ENCODE measurements around the gene ARIH1.

The ARIH1 gene

GRCh38 chr15:72502220-72502809, 28.2 kb downstream of the ARIH1 start:
- TF ChIP-seq FOXK2 (IDR thresholded peaks at IDR 0.05) (no peak), CTBP1 (IDR thresholded peaks at IDR 0.05; ENCODE audit: borderline replicate concordance) (no peak), ELF4 (IDR thresholded peaks at IDR 0.05) (no peak), LEF1 (IDR thresholded peaks at IDR 0.05; ENCODE audit: borderline replicate concordance) (no peak), SUZ12 (IDR thresholded peaks at IDR 0.05) (no peak), BHLHE40 (IDR thresholded peaks at IDR 0.05; ENCODE audit: borderline replicate concordance) (no peak), ARNT (IDR thresholded peaks at IDR 0.05) (no peak), SP1 (IDR thresholded peaks at IDR 0.05) (no peak), ZNF384 (IDR thresholded peaks at IDR 0.05) (no peak), TARDBP (IDR thresholded peaks at IDR 0.05) (no peak), FOXA1 (IDR thresholded peaks at IDR 0.05) (no peak), L3MBTL2 (conservative IDR thresholded peaks at IDR 0.05) (no peak), FOXM1 (IDR thresholded peaks at IDR 0.05; ENCODE audit: borderline replicate concordance) (no peak), HDGF (IDR thresholded peaks at IDR 0.05; ENCODE audit: borderline replicate concordance) (no peak), NFRKB (IDR thresholded peaks at IDR 0.05) (no peak), PKNOX1 (IDR thresholded peaks at IDR 0.05) (no peak)
- POLR2A ChIA-PET = no interaction called here
- no peak for DNase-seq (ENCODE audit: extremely low spot score)
- CTCF ChIA-PET = no interaction called here

- ChIA-PET CTCF (no interaction called here), POLR2A (no interaction called here)
- TF ChIP-seq L3MBTL2 (conservative IDR thresholded peaks at IDR 0.05) (no peak), NFRKB (IDR thresholded peaks at IDR 0.05) (no peak), ZNF384 (IDR thresholded peaks at IDR 0.05) (no peak), FOXM1 (IDR thresholded peaks at IDR 0.05; ENCODE audit: borderline replicate concordance) (no peak), ARNT (IDR thresholded peaks at IDR 0.05) (no peak)
- DNase-seq (ENCODE audit: extremely low spot score) = no peak
These were observed 29.0 kb downstream of the ARIH1 start for GRCh38 chr15:72503147-72503546.

- CTCF ChIA-PET = no interaction called here
- no peak for DNase-seq (ENCODE audit: extremely low spot score)
- POLR2A ChIA-PET = no interaction called here
- TF ChIP-seq FOXM1 (IDR thresholded peaks at IDR 0.05; ENCODE audit: borderline replicate concordance) (no peak), HDGF (IDR thresholded peaks at IDR 0.05; ENCODE audit: borderline replicate concordance) (no peak), NFRKB (IDR thresholded peaks at IDR 0.05) (no peak), SP1 (IDR thresholded peaks at IDR 0.05) (no peak), BHLHE40 (IDR thresholded peaks at IDR 0.05; ENCODE audit: borderline replicate concordance) (no peak), CTBP1 (IDR thresholded peaks at IDR 0.05; ENCODE audit: borderline replicate concordance) (no peak), FOXK2 (IDR thresholded peaks at IDR 0.05) (no peak), ARNT (IDR thresholded peaks at IDR 0.05) (no peak), PKNOX1 (IDR thresholded peaks at IDR 0.05) (no peak)
These were observed 33.4 kb downstream of the ARIH1 start for GRCh38 chr15:72507402-72508092.

- POLR2A ChIA-PET = no interaction called here
- TF ChIP-seq PKNOX1 (IDR thresholded peaks at IDR 0.05) = no peak
- no peak for TF ChIP-seq ZNF384 (IDR thresholded peaks at IDR 0.05)
- no peak for TF ChIP-seq L3MBTL2 (conservative IDR thresholded peaks at IDR 0.05)
- no peak for TF ChIP-seq FOXM1 (IDR thresholded peaks at IDR 0.05; ENCODE audit: borderline replicate concordance)
- no peak for TF ChIP-seq NFRKB (IDR thresholded peaks at IDR 0.05)
- no peak for TF ChIP-seq ARNT (IDR thresholded peaks at IDR 0.05)
- TF ChIP-seq SUZ12 (IDR thresholded peaks at IDR 0.05) = no peak
- TF ChIP-seq BHLHE40 (IDR thresholded peaks at IDR 0.05; ENCODE audit: borderline replicate concordance) = no peak
- TF ChIP-seq FOXA1 (IDR thresholded peaks at IDR 0.05) = no peak
- no peak for TF ChIP-seq TARDBP (IDR thresholded peaks at IDR 0.05)
- no peak for DNase-seq (ENCODE audit: extremely low spot score)
- CTCF ChIA-PET = no interaction called here
These were observed 35.4 kb downstream of the ARIH1 start for GRCh38 chr15:72509484-72509883.

GRCh38 chr15:72511536-72511935, 37.4 kb downstream of the ARIH1 start:
- no peak for TF ChIP-seq FOXK2 (IDR thresholded peaks at IDR 0.05)
- TF ChIP-seq FOXM1 (IDR thresholded peaks at IDR 0.05; ENCODE audit: borderline replicate concordance) = no peak
- no peak for TF ChIP-seq PKNOX1 (IDR thresholded peaks at IDR 0.05)
- TF ChIP-seq ZNF384 (IDR thresholded peaks at IDR 0.05) = no peak
- no peak for TF ChIP-seq NFRKB (IDR thresholded peaks at IDR 0.05)
- no peak for DNase-seq (ENCODE audit: extremely low spot score)
- CTCF ChIA-PET = no interaction called here
- POLR2A ChIA-PET = interaction anchor here (0.8 kb wide), 1 partner anchor 11 kb away, joined by 3 read pairs; no protein-coding TSS in a partner anchor
